Aorta (tissue), 5 donors: ENCODE results near the gene UBL5. TPM values are rescaled to one million over a fixed set of nuclear protein-coding genes. Genes with fewer than 3 reads are reported as not detected.
"Not testable (repeated sequence)": the region's sequence is repeated elsewhere in the genome, so short reads cannot be mapped to it uniquely, and the experiment has no call there.

Experiments
- ATAC-seq: fragments of 200-7000 bp; cut with Tn5 transposase; one replicate; pipeline ENCODE4 v1.9.1; 2022; ENCODE audit warnings: moderate library complexity; ENCODE audit not compliant: low FRiP score
- DNase-seq, 2 donors: peaks; one replicate each; pipeline ENCODE4 v3.0.0-alpha.2; 2020
- H3K27ac ChIP-seq, 2 donors: one replicate each; pipeline ENCODE4 v1.5.1; 2013; ENCODE audit warnings: low read length in 2 of 2, mild to moderate bottlenecking in 2 of 2, moderate library complexity in 2 of 2, control low read depth in 1 of 2, inconsistent platforms in 1 of 2, low read depth in 1 of 2
- H3K27me3 ChIP-seq, 2 donors: one replicate each; pipeline ENCODE4 v1.6.1; 2013; ENCODE audit warnings: control low read depth in 1 of 2, low read length in 1 of 2, mild to moderate bottlenecking in 1 of 2, moderate library complexity in 1 of 2; ENCODE audit not compliant: insufficient read depth in 2 of 2, control insufficient read depth in 1 of 2
- H3K36me3 ChIP-seq, 2 donors: one replicate each; pipeline ENCODE4 v1.6.1; 2013; ENCODE audit warnings: control low read depth in 1 of 2, low read length in 1 of 2, mild to moderate bottlenecking in 1 of 2; ENCODE audit not compliant: insufficient read depth in 2 of 2, control insufficient read depth in 1 of 2
- H3K4me1 ChIP-seq, 2 donors: one replicate each; pipeline ENCODE4 v1.6.1; 2013; ENCODE audit warnings: low read length in 2 of 2, control low read depth in 1 of 2, mild to moderate bottlenecking in 1 of 2, moderate library complexity in 1 of 2; ENCODE audit not compliant: insufficient read depth in 2 of 2, control insufficient read depth in 1 of 2
- H3K4me3 ChIP-seq, 2 donors: one replicate each; pipeline ENCODE4 v1.5.1; 2013; ENCODE audit warnings: low read length in 2 of 2, control low read depth in 1 of 2, mild to moderate bottlenecking in 1 of 2
- H3K9me3 ChIP-seq: one replicate; pipeline ENCODE4 v1.6.1; 2013; ENCODE audit warnings: mild to moderate bottlenecking, low read length; ENCODE audit not compliant: control insufficient read depth
- WGBS, 2 donors: extraction: QIAGEN DNeasy Blood & Tissue Kit; methylation state at CpG; one replicate each; pipeline ENCODE4 v1.1.7; 2013; 5-methylcytosine and 5-hydroxymethylcytosine counted together
- intact Hi-C, 2 donors: fragments of 100-400 bp; cut with DNase I; formaldehyde crosslinking; loops; one replicate each; pipeline versions ENCODE4 v1.14.2 to v1.15.0; 2022
- polyA plus RNA-seq, 2 donors: library from polyadenylated mRNA; stranded (reverse); fragments of 200-250 nt; gene quantifications; one replicate each; pipeline ENCODE4 v1.2.3, GENCODE V29; 2013
- total RNA-seq, 2 donors: library from RNA; stranded (reverse); fragmentation: NEBNext Ultra II Directional; extraction: Animal tissue kit (Norgen Biotek cat#: 25700); gene quantifications; one replicate each; pipeline ENCODE4 v1.2.1, GENCODE V29; 2021
- donor health status: healthy with polysubstance abuse.
- donor health status: Bipolar disorder and iron deficiency.
- donor health status: DM: no; HTN: no; CAD: no.
- donor health status: DM: no; HTN: no; CAD: no.
- donor health status: DM: yes; HTN: yes; CAD: no.

The UBL5 gene
- total and polyA plus RNA-seq, 4 donors, result 207 to 1,147 (median 412) TPM

DNA sequence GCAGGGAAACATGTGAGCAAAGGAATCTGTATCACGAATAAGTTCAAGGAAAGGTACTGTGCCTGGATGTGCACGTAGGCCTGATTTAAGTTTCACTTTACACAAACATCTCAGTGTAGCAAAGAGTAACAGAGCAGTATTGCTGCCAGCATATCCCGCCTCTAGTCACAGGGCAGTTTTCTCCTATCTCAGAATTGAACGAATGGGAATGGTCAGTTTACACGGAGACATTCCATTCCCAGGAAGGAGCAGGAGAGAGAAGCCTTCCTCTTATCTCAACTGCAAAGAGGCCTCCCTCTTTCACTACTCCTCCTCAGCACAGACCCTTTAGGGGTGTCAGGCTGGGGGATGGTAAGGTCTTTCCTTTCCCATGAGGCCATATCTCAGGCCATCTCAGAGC lies 38.1 kb upstream of the UBL5 start:
- DNase-seq, H3K4me3 ChIP-seq, H3K27ac ChIP-seq, H3K9me3 ChIP-seq, intact Hi-C loops, H3K4me1 ChIP-seq, H3K27me3 ChIP-seq, H3K36me3 ChIP-seq, ATAC-seq: not testable (repeated sequence)
- WGBS, 2 donors, result 20 to 21% methylated on average over 5 of the region's 5 CpGs

DNA sequence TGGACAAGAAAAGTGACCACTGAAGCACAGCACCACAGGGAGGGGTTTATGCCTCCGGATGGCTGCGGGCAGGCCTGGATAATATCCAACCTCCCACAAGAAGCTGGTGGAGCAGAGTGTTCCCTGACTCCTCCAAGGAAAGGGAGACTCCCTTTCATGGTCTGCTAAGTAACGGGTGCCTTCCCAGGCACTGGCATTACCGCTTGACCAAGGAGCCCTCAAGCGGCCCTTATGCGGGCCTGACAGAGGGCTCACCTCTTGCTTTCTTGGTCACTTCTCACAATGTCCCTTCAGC lies 36.7 kb upstream of the UBL5 start:
- H3K4me1 ChIP-seq, H3K9me3 ChIP-seq, H3K4me3 ChIP-seq, H3K36me3 ChIP-seq, H3K27ac ChIP-seq, H3K27me3 ChIP-seq, ATAC-seq: not testable (repeated sequence)
- peak in 1 of 2 donors; percentile 53 for DNase-seq
- WGBS, 2 donors, result 59 to 70% methylated on average over 6 of the region's 6 CpGs
- intact Hi-C loops, result loop anchor here (5.0 to 10.0 kb wide), 4 partner anchors 356 to 646 kb away; partner anchors contain the start of genes ZNF266 (in 1 of the 2) and ZNF317 (in 1 of the 2)

DNA sequence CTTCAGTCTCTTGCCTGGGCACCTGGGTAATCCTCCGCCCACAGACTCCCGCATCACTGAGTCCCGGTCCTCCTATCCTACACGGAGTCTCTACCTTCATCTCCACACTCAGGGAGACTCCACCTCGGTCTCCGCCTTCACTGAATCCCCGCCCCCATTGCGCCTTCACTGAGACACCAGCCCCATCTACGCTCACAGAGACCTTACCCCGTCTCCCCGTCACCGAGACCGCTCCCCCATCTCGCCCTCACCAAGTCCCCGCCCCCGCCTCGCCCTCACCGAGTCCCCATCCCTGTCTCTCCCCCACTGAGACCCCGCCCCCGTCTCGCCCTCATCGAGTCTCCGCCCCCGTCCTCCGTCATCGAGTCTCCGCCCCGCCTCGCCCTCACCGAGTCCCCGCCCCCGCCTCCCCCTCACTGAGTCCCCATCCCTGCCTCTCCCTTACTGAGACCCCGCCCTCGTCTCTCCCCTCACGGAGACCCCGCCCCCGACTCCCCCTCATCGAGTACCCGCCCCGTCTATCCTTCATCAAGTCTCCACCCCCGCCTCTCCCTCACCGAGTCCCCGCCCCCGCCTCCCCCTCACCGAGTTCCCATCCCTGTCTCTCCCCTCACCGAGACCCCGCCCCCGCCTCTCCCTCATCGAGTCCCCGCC lies 36.0 kb upstream of the UBL5 start:
- no peaks in the 10 kb centered on the region for H3K36me3 ChIP-seq
- H3K27ac ChIP-seq, result peak overlapping the region in 1 of 2 donors; percentile 96
- no peaks in the 10 kb centered on the region for H3K4me1 ChIP-seq
- 2 to 3% methylated on average over 47 to 50 of the region's 50 CpGs for WGBS, 2 donors
- ATAC-seq (peak; percentile 92), DNase-seq (peak; percentile 98 to 99)
- no peaks in the 10 kb centered on the region for H3K27me3 ChIP-seq
- intact Hi-C loops, result loop anchor here (1.0 to 10.0 kb wide), 6 partner anchors 27 to 647 kb away; partner anchors contain the start of genes FBXL12 (in 2 of the 2), ZNF266 (in 1 of the 2) and ZNF317 (in 1 of the 2)
- no peaks in the 10 kb centered on the region for H3K9me3 ChIP-seq
- peak overlapping the region; percentile 49 to 70 for H3K4me3 ChIP-seq

DNA sequence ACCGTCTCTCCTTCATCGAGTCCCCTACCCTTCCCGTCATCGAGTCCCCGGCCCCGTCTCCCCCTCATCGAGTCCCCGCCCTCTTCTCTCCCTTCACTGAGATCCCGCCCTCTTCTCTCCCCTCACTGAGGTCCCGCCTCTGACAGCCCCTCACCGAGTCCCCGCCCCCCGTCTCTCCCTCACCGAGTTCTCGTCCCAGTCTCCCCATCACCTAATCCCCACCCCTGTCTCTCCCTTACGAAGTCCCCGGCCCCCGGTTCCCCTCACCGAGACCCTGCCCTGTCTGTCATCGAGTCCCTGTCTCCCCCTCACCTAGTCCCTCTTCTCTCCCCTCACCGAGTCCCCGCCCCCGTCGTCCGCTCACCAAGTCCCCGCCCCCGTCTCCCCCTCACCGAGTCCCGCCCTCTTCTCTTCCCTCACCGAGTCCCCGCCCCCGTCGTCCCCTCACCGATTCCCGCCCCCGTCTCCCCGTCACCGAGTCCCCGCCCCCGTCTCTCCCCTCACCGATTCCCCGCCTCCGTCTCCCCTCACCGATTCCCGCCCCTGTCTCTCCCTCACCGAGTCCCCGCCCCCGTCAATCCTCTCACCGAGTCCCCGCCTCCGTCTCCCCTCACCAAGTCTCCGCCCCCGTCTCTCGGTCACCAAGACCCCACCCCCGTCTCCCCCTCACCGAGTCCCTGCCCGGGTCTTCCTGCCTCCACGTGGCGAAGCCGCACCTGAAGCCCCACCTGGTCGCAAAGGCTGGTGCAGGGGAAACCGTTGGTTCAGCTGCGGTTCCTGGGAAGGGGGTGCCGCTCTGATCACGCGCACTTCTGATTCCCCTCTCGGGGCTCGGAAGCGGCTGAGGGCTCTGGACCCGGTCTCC lies 35.3 kb upstream of the UBL5 start:
- intact Hi-C loops, result loop anchor here (1.0 to 10.0 kb wide), 6 partner anchors 26 to 648 kb away; partner anchors contain the start of genes FBXL12 (in 2 of the 2), ZNF266 (in 1 of the 2) and ZNF317 (in 1 of the 2)
- ATAC-seq, result peak; percentile 91
- Histone ChIP-seq H3K4me1 (no peaks in the 10 kb centered on the region), H3K27me3 (no peaks in the 10 kb centered on the region), H3K4me3 (peak overlapping the region; percentile 60 to 70), H3K36me3 (no peaks in the 10 kb centered on the region), H3K27ac (peak overlapping the region; percentile 18 to 99), H3K9me3 (no peaks in the 10 kb centered on the region)
- 3 to 5% methylated on average over 66 to 70 of the region's 70 CpGs for WGBS, 2 donors
- peak; percentile 96 to 98 for DNase-seq

DNA sequence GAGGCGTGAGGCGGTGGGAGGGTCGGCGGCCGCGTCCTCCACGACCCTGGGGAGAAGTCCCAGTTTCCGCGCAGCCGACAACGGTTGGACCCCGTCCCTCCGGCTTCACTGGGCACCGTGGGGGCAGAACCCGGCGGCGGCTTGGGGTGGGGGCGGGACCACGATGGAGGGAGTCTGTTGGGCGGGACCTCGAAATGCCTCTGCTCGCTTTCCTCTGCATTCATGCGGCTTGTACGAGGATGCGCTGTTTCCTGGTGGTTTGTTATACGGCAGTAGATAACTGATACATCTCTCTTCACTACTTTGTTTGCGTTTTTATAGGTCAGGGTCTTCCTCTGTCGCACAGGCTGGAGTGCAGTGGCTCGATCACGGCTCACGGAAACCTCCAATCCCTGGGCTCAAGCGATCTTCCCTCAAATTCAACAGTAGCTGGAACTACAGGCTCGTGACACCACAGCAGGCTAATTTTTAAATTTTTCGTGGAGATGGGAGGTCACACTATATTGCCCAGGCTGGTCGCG lies 34.6 kb upstream of the UBL5 start:
- Histone ChIP-seq H3K4me3 (peak overlapping the region; percentile 44 to 60), H3K9me3 (no peaks in the 10 kb centered on the region), H3K27me3 (no peaks in the 10 kb centered on the region), H3K27ac (peak overlapping the region; percentile 18 to 99), H3K4me1 (no peaks in the 10 kb centered on the region), H3K36me3 (no peaks in the 10 kb centered on the region)
- intact Hi-C loops, result loop anchor here (2.0 to 10.0 kb wide), 5 partner anchors 26 to 648 kb away; partner anchors contain the start of genes FBXL12 (in 1 of the 2), ZNF266 (in 1 of the 2) and ZNF317 (in 1 of the 2)
- ATAC-seq (peak; percentile 66), DNase-seq (peak; percentile 82 to 89)
- 9 to 11% methylated on average over 36 of the region's 36 CpGs for WGBS, 2 donors

DNA sequence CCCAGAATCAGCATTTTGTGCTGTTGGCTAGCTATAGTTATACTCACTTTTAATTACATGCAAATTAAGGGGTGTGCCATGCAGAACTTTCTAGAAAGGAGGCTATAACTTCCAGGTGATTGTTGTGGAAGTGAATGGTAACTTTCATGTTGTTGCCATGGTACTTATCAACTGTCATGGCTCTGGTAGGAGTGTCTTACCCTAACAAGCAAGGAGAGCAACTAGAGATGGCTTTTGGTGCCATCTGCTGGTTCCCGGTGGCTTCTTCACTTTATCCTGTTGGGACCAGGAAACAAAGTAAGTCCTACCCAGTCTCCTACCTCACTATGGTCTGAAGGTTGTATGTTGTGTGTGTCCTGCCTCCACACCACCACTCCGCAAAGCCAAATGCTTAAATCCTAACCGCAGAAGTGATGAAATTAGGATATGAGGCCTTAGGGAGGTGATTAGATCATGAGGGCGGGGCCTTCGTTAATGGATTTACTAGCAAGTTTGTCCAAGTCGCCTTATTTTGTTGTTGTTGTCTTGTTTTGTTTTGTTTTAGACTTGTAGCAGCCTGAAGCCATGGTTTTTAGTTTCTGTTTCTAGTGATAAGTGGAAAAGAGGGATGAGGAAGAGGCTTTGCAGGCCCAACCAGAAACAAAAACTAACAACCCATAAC lies 31.5 kb upstream of the UBL5 start:
- Histone ChIP-seq H3K27ac (no peak overlapping the region), H3K4me3 (no peak overlapping the region), H3K9me3 (no peaks in the 10 kb centered on the region), H3K4me1 (no peaks in the 10 kb centered on the region), H3K27me3 (no peaks in the 10 kb centered on the region), H3K36me3 (no peaks in the 10 kb centered on the region)
- intact Hi-C loops, result loop anchor here (2.0 to 10.0 kb wide), 6 partner anchors 169 to 651 kb away; partner anchors contain the start of genes ZNF266 (in 1 of the 2) and ZNF317 (in 1 of the 2)
- peak; percentile 85 to 87 for DNase-seq
- WGBS, 2 donors, result 49 to 54% methylated on average over 6 of the region's 6 CpGs
- ATAC-seq, result no peak

DNA sequence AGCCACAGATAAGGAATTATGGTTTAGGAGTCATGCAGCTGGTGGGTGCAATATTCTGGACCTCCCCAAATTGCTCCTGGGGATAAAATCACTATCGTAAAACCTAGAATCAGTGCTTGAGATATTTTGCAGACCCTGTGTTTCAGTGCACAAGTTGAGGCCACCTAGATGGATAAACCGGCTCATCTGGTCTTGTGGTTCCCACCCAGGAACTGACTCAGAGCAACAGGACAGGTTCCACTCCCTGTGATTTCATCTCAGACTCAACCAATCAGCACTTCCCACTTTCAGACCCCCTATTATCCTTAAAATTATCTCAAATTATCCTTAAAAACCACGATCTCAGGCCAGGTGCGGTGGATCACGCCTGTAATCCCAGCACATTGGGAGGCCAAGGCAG lies 29.8 kb upstream of the UBL5 start:
- DNase-seq (no peak), ATAC-seq (no peak)
- 93 to 94% methylated on average over 5 of the region's 5 CpGs for WGBS, 2 donors
- Histone ChIP-seq H3K4me3 (no peak overlapping the region), H3K9me3 (no peaks in the 10 kb centered on the region), H3K27me3 (no peaks in the 10 kb centered on the region), H3K36me3 (no peaks in the 10 kb centered on the region), H3K27ac (no peak overlapping the region), H3K4me1 (no peaks in the 10 kb centered on the region)
- intact Hi-C loops, result loop anchor here (2.0 to 10.0 kb wide), 6 partner anchors 171 to 653 kb away; partner anchors contain the start of genes ZNF266 (in 1 of the 2) and ZNF317 (in 1 of the 2)

DNA sequence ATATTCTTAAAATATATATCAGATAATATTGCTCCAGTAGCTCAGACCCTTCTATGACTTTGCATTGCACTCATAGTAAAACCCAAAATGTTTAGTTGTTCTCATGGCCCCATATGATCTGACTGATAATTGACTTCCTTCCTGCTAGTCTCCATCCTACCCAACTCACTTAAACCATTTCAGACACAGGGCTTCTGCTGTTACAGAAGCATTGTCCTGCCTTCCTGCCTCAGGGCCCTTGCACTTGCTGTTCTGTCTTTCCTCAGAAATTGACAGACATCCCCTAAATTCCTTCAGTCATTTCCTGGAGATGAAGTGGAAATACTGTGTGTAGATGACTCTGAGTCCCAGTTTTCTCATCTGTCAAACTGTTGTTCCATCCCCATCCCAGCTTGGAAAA lies 28.6 kb upstream of the UBL5 start:
- ATAC-seq (no peak), DNase-seq (no peak)
- Histone ChIP-seq H3K27ac (no peak overlapping the region), H3K9me3 (no peaks in the 10 kb centered on the region), H3K4me3 (no peak overlapping the region), H3K36me3 (no peaks in the 10 kb centered on the region), H3K4me1 (no peaks in the 10 kb centered on the region), H3K27me3 (no peaks in the 10 kb centered on the region)
- intact Hi-C loops, result loop anchor here (5.0 to 10.0 kb wide), 5 partner anchors 172 to 654 kb away; partner anchors contain the start of genes ZNF266 (in 1 of the 2) and ZNF317 (in 1 of the 2)
